ENCODE data around the gene AAK1.
"Not testable (repeated sequence)": the region's sequence is repeated elsewhere in the genome, so short reads cannot be mapped to it uniquely, and the experiment has no call there.

AAK1 gene

DNA sequence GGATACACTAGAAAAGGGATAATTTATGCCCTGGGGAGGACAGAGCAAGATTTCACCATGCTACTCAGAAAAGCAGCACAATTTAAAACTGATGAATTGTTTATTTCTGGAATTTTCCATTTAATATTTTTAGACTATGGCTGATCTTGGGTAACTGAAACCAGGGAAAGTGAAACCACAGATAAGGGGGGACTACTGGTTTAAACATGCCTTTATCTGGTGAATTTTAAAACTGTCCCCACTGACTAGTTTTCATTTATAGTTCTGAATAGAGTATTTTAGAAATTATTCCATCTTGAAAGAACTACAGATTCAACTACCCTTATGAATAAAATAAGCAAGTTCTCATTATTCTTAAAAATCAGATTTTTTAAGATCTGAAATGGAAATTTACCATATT lies 221.3 kb downstream of the AAK1 start:
- no peak for TF ChIP-seq EZH2phosphoT487 (IDR thresholded peaks at IDR 0.05; ENCODE audit: low read depth)
- TF ChIP-seq, protein P1, sequence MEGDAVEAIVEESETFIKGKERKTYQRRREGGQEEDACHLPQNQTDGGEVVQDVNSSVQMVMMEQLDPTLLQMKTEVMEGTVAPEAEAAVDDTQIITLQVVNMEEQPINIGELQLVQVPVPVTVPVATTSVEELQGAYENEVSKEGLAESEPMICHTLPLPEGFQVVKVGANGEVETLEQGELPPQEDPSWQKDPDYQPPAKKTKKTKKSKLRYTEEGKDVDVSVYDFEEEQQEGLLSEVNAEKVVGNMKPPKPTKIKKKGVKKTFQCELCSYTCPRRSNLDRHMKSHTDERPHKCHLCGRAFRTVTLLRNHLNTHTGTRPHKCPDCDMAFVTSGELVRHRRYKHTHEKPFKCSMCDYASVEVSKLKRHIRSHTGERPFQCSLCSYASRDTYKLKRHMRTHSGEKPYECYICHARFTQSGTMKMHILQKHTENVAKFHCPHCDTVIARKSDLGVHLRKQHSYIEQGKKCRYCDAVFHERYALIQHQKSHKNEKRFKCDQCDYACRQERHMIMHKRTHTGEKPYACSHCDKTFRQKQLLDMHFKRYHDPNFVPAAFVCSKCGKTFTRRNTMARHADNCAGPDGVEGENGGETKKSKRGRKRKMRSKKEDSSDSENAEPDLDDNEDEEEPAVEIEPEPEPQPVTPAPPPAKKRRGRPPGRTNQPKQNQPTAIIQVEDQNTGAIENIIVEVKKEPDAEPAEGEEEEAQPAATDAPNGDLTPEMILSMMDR (IDR thresholded peaks at IDR 0.05; ENCODE audit: low read depth, low read length) = no peak
- no peaks in the 10 kb centered on the region for H3K36me3 ChIP-seq (replicated peaks; ENCODE audit: low read depth, low read length)
- H2AFZ ChIP-seq (ENCODE audit: low read depth, low read length) = no peak overlapping the region
- H4K20me1 ChIP-seq (ENCODE audit: insufficient read depth, low read length) = no peaks in the 10 kb centered on the region
- no peak overlapping the region for H3K4me3 ChIP-seq (ENCODE audit: low read length)
- no peak overlapping the region for H3K27ac ChIP-seq (ENCODE audit: low read length)
- H3K9ac ChIP-seq (ENCODE audit: low read length) = no peak overlapping the region
- no peak overlapping the region for H3K4me2 ChIP-seq (ENCODE audit: low read length)
- no peaks in the 10 kb centered on the region for H3K4me1 ChIP-seq (ENCODE audit: low read length)
- H3K9me3 ChIP-seq (ENCODE audit: insufficient read depth, low read length) = no peaks in the 10 kb centered on the region
- H3K79me2 ChIP-seq (ENCODE audit: low read length) = no peaks in the 10 kb centered on the region
- H3K27me3 ChIP-seq (ENCODE audit: low read depth, low read length) = no peaks in the 10 kb centered on the region

DNA sequence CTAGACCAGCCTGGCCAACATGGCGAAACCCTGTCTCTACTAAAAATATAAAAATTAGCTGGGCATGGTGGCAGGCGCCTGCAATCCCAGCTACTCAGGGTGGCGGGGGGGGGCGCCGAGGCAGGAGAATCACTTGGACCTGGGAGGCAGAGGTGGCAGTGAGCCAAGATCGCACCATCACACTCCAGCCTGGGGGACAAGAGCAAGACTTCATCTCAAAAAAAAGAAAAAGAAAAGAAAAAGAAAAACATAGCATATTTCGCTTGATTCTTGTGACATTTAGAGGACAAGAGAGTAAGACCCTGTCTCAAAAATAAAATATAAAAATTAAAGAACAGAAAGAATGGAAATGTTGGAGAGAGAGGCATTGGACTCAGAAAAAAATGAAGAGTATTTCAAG lies 224.4 kb downstream of the AAK1 start:
- H3K27me3 ChIP-seq (ENCODE audit: low read depth, low read length); H3K9ac ChIP-seq (ENCODE audit: low read length); H4K20me1 ChIP-seq (ENCODE audit: insufficient read depth, low read length); H3K9me3 ChIP-seq (ENCODE audit: insufficient read depth, low read length); H2AFZ ChIP-seq (ENCODE audit: low read depth, low read length); H3K79me2 ChIP-seq (ENCODE audit: low read length); H3K4me2 ChIP-seq (ENCODE audit: low read length); H3K4me1 ChIP-seq (ENCODE audit: low read length); H3K36me3 ChIP-seq (replicated peaks; ENCODE audit: low read depth, low read length); H3K27ac ChIP-seq (ENCODE audit: low read length); H3K4me3 ChIP-seq (ENCODE audit: low read length): not testable (repeated sequence)

DNA sequence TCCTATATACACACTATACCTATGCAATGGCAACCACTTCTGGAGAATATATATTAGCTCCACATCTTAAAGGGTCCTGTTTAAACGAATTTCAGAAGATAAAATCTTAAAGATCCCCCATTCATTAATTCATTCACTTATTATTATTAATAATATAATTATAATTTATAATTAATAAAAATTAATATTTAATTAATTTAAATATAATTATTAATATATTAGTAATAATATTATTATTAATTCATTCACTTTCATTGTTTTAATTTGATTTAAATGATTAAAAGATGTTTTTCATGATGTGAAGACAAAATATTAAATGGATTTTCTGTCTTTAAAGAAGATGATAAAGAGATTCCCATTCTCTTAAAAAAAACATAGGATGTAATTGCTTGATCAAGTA lies 227.4 kb downstream of the AAK1 start:
- no peak overlapping the region for H3K4me2 ChIP-seq (ENCODE audit: low read length)
- no peak overlapping the region for H3K9ac ChIP-seq (ENCODE audit: low read length)
- H3K9me3 ChIP-seq (ENCODE audit: insufficient read depth, low read length) = no peaks in the 10 kb centered on the region
- H3K4me1 ChIP-seq (ENCODE audit: low read length) = no peaks in the 10 kb centered on the region
- no peak overlapping the region for H3K4me3 ChIP-seq (ENCODE audit: low read length)
- no peaks in the 10 kb centered on the region for H3K79me2 ChIP-seq (ENCODE audit: low read length)
- H3K36me3 ChIP-seq (replicated peaks; ENCODE audit: low read depth, low read length) = peaks cover 5% of the 10 kb centered on the region
- H3K27me3 ChIP-seq (ENCODE audit: low read depth, low read length) = no peaks in the 10 kb centered on the region
- no peaks in the 10 kb centered on the region for H4K20me1 ChIP-seq (ENCODE audit: insufficient read depth, low read length)
- no peak overlapping the region for H3K27ac ChIP-seq (ENCODE audit: low read length)
- no peak for TF ChIP-seq EZH2phosphoT487 (IDR thresholded peaks at IDR 0.05; ENCODE audit: low read depth)
- TF ChIP-seq, protein P1 (IDR thresholded peaks at IDR 0.05; ENCODE audit: low read depth, low read length) = no peak
- H2AFZ ChIP-seq (ENCODE audit: low read depth, low read length) = no peak overlapping the region

All from OCI-LY3 (cell line).